GM18868 (cell line): ENCODE results near the gene MAP4K4.
A peak's percentile ranks its signal among the peaks of the same experiment; 100 is the strongest.

Source experiments
- ATAC-seq: cut with Tn5 transposase; IDR thresholded peaks from one replicate; pipeline ENCODE4 v1.9.1; 2021; ENCODE audit warnings: mild to moderate bottlenecking, moderate library complexity; ENCODE audit not compliant: unreplicated experiment

Gene MAP4K4

GRCh38 chr2:101830555-101830954 lies 133.0 kb downstream of the MAP4K4 start:
- peak; percentile 79 for ATAC-seq

- ATAC-seq = peak; percentile 62
Observed at GRCh38 chr2:101831351-101831865, 133.9 kb downstream of the MAP4K4 start.

GRCh38 chr2:101832114-101832513 lies 134.6 kb downstream of the MAP4K4 start:
- no peak for ATAC-seq

GRCh38 chr2:101833890-101834523 lies 136.5 kb downstream of the MAP4K4 start:
- no peak for ATAC-seq

GRCh38 chr2:101837354-101837753 lies 139.8 kb downstream of the MAP4K4 start:
- no peak for ATAC-seq

GRCh38 chr2:101841679-101842327 lies 144.3 kb downstream of the MAP4K4 start:
- ATAC-seq = no peak

- no peak for ATAC-seq
Observed at GRCh38 chr2:101842471-101842870, 145.0 kb downstream of the MAP4K4 start.

GRCh38 chr2:101843048-101843447 lies 145.5 kb downstream of the MAP4K4 start:
- ATAC-seq = no peak

- no peak for ATAC-seq
Observed at GRCh38 chr2:101843471-101843870, 146.0 kb downstream of the MAP4K4 start.

GRCh38 chr2:101844055-101844635 lies 146.6 kb downstream of the MAP4K4 start:
- ATAC-seq = no peak

- no peak for ATAC-seq
Observed at GRCh38 chr2:101846973-101847372, 149.5 kb downstream of the MAP4K4 start.

GRCh38 chr2:101847661-101848339 lies 150.3 kb downstream of the MAP4K4 start:
- ATAC-seq = no peak

- no peak for ATAC-seq
Observed at GRCh38 chr2:101848769-101849410, 151.4 kb downstream of the MAP4K4 start.

- no peak for ATAC-seq
Observed at GRCh38 chr2:101850450-101850849, 152.9 kb downstream of the MAP4K4 start.

GRCh38 chr2:101850991-101851390 lies 153.5 kb downstream of the MAP4K4 start:
- ATAC-seq = no peak

GRCh38 chr2:101852824-101853223 lies 155.3 kb downstream of the MAP4K4 start:
- no peak for ATAC-seq

GRCh38 chr2:101854877-101855276 lies 157.4 kb downstream of the MAP4K4 start:
- no peak for ATAC-seq

GRCh38 chr2:101855776-101856175 lies 158.3 kb downstream of the MAP4K4 start:
- ATAC-seq = no peak

GRCh38 chr2:101858246-101858645 lies 160.7 kb downstream of the MAP4K4 start:
- ATAC-seq = no peak

GRCh38 chr2:101858910-101859309 lies 161.4 kb downstream of the MAP4K4 start:
- no peak for ATAC-seq

GRCh38 chr2:101859604-101860003 lies 162.1 kb downstream of the MAP4K4 start:
- ATAC-seq = no peak
